Psoas muscle (tissue), 8 donors: ENCODE results near the gene BRD4. TPM values are rescaled to one million over a fixed set of nuclear protein-coding genes. Genes with fewer than 3 reads are reported as not detected.

Experiments
- ATAC-seq, 4 donors: fragments of 200-7000 bp; cut with Tn5 transposase; one replicate each; pipeline ENCODE4 v1.9.1; 2020; ENCODE audit warnings: moderate library complexity in 3 of 4, mild to moderate bottlenecking in 2 of 4
- DNase-seq, 2 donors: peaks; one replicate each; pipeline ENCODE4 v3.0.0-alpha.2; 2020
- H3K27ac ChIP-seq: fragments of 200-600 bp; one replicate; pipeline ENCODE4 v1.8.0; 2022
- H3K27me3 ChIP-seq, 3 donors: fragments of 200-600 bp in 1 of 3; one replicate each; pipeline versions ENCODE4 v1.6.1 to v1.8.0; 2013 to 2022; ENCODE audit warnings: low read length in 2 of 3, mild to moderate bottlenecking in 2 of 3, moderate library complexity in 1 of 3; ENCODE audit not compliant: insufficient read depth in 3 of 3
- H3K36me3 ChIP-seq, 2 donors: fragments of 200-600 bp in 1 of 2; one replicate each; pipeline versions ENCODE4 v1.6.1 to v1.8.0; 2013 to 2022; ENCODE audit warnings: low read depth in 1 of 2, mild to moderate bottlenecking in 1 of 2, moderate library complexity in 1 of 2; ENCODE audit not compliant: insufficient read depth in 1 of 2
- H3K4me1 ChIP-seq: fragments of 200-600 bp; one replicate; pipeline ENCODE4 v1.8.0; 2022
- H3K4me3 ChIP-seq: fragments of 200-600 bp; one replicate; pipeline ENCODE4 v1.8.0; 2022; ENCODE audit warnings: mild to moderate bottlenecking
- H3K9me3 ChIP-seq: fragments of 200-600 bp; one replicate; pipeline ENCODE4 v1.8.0; 2022
- WGBS, 3 donors: extraction: QIAGEN DNeasy Blood & Tissue Kit; methylation state at CpG; one replicate each; pipeline versions ENCODE4 v1.1.6 to v1.1.7; 2013; 5-methylcytosine and 5-hydroxymethylcytosine counted together
- intact Hi-C, 2 donors: fragments of 100-400 bp; cut with DNase I; formaldehyde crosslinking; loops; one replicate each; pipeline versions ENCODE4 v1.11.0 to v1.14.2; 2022
- polyA plus RNA-seq, 3 donors: library from polyadenylated mRNA; stranded (reverse); fragments of 200-250 nt; gene quantifications; one replicate each; pipeline ENCODE4 v1.2.3, GENCODE V29; 2013
- total RNA-seq, 4 donors: library from RNA; stranded (reverse); fragmentation: NEBNext Ultra II Directional in 2 of 4; extraction: Animal tissue kit (Norgen Biotek cat#: 25700) in 2 of 4; gene quantifications; one replicate each; pipeline versions ENCODE4 v1.2.1 to v1.2.4, GENCODE V29; 2021 to 2023
- TF ChIP-seq, protein P1 (sequence below): fragments of 200-600 bp; IDR thresholded peaks from one replicate; pipeline ENCODE4 v1.8.0; 2022; ENCODE audit warnings: antibody characterized with exemption
- donor health status: healthy with polysubstance abuse.
- donor health status: DM: no; HTN: no; CAD: no; lungs with moderate emphysema.
- donor health status: Bipolar disorder and iron deficiency.
- donor health status: healthy.
- donor health status: DM: yes; HTN: yes; CAD: no.
- donor health status: DM: no; HTN: no; CAD: no.
- donor health status: DM: no; HTN: no; CAD: no.
- donor health status: DM: yes; HTN: yes; CAD: no.

Gene BRD4
- total and polyA plus RNA-seq, 7 donors = 42.6 to 120 (median 98.6) TPM

DNA sequence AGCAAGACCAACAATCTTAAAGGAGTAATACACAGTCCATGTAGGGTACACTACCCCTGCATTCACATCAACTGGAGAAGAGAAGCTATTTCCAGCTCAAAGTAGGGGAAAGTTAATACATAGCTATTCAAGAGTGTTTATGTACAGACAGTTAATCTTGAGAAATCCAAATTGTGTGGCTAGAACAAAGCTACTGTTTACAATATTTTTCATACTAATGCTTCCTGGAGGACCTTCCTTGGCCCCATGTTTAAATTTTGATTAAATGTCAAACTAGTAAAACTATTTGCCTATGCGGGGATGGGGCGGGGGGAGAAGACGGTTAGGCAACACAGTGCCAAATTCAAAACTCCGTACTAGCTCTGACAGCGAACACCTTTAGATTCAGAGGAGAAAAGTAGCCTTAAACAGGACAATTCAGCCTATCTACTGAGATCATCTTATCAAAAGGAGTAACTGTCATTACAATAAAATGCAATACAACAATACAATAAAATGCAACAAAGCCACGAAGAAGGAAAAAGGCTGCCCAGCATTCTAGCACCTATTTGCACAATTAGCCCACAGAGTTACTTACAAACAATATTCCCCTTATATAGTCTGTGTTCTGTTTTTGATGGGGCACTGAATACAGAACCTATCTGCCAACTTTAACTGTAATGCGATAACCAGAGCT is 29.1 kb downstream of the BRD4 start:
- Histone ChIP-seq H3K9me3 (no peaks in the 10 kb centered on the region), H3K4me3 (peak overlapping the region; percentile 38), H3K36me3 (no peaks in the 10 kb centered on the region), H3K4me1 (peaks cover 88% of the 10 kb centered on the region), H3K27ac (peak overlapping the region; percentile 60), H3K27me3 (no peaks in the 10 kb centered on the region)
- WGBS, 3 donors = 58 to 78% (median 61%) methylated on average over 7 of the region's 7 CpGs
- DNase-seq = no peak
- intact Hi-C loops = no loop called here
- ATAC-seq = peak in 1 of 4 donors; percentile 4
- TF ChIP-seq, protein P1, sequence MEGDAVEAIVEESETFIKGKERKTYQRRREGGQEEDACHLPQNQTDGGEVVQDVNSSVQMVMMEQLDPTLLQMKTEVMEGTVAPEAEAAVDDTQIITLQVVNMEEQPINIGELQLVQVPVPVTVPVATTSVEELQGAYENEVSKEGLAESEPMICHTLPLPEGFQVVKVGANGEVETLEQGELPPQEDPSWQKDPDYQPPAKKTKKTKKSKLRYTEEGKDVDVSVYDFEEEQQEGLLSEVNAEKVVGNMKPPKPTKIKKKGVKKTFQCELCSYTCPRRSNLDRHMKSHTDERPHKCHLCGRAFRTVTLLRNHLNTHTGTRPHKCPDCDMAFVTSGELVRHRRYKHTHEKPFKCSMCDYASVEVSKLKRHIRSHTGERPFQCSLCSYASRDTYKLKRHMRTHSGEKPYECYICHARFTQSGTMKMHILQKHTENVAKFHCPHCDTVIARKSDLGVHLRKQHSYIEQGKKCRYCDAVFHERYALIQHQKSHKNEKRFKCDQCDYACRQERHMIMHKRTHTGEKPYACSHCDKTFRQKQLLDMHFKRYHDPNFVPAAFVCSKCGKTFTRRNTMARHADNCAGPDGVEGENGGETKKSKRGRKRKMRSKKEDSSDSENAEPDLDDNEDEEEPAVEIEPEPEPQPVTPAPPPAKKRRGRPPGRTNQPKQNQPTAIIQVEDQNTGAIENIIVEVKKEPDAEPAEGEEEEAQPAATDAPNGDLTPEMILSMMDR = no peak

DNA sequence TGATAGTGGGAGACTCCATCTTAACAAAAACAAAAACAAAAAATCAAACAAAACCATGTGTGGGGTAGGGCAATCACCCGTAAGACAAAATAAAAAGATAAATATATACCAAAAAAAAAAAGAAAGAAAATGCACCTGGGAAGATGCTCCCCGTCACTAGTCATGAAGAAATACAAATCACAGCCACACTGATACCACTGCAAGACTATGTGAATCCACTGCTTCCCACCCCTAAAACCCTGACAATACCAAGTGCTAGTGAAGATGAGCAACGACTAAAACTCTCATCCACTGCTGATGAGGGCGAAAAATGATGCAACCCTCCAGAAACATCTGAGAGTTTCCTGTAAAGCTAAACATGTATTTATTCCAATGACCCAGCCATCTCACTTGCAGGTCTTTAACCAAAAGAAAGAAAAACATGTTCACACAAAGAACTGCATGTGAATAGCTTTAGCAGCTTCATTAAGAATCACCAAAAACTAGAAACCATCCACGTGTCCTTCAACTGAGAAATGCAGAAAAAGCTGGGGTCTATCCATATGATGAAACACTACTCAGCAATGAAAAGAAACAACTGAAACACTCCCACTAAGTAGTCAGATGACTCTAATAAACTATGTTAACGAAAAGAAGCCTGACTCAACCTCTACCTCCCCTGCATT is 31.7 kb downstream of the BRD4 start:
- no peaks in the 10 kb centered on the region for H3K27me3 ChIP-seq
- H3K4me3 ChIP-seq = no peak overlapping the region
- H3K9me3 ChIP-seq = no peaks in the 10 kb centered on the region
- TF ChIP-seq, protein P1 = no peak
- intact Hi-C loops = no loop called here
- no peaks in the 10 kb centered on the region for H3K36me3 ChIP-seq
- peaks cover 92% of the 10 kb centered on the region for H3K4me1 ChIP-seq
- no peak for ATAC-seq
- no peak overlapping the region for H3K27ac ChIP-seq
- DNase-seq = no peak
- WGBS, 3 donors = 77 to 82% (median 78%) methylated on average over 6 of the region's 6 CpGs

DNA sequence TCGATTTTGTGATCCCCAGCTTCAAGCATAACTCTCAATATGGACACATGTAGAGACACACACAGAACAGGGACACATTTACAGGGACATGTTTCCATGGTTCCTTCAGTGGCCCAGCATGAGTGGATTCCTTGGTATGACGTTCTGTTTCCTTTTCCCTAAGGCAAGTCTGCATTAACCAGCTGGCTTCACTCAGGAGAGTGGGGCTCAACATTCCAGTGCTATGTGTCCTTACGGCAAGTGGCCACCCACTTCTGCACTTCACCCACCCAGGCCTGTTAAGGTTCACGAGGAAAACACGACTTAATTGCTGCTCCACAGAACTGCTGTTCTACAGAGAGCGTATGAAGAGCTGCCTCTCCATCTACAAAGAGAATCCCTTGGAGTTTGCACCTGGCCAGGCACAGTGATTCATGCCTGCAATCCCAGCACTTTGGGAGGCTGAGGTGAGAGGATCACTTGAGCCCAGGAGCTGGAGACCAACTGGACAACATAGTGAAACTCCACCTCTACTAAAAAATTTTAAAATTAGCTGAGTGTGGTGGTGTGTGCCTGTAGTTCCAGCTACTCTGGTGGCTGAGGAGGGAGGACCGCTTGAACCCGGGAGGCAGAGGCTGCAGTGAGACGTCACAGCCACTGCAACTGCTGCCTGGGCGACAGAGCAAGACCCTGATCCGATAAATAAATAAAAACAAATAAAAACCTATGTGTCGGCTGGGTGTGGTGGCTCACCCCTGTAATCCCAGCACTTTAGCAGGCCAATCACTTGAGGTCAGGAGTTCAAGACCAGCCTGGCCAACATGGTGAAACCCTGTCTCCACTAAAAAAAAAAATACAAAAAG is 32.5 kb downstream of the BRD4 start:
- ATAC-seq = no peak
- H3K27me3 ChIP-seq = no peaks in the 10 kb centered on the region
- no peaks in the 10 kb centered on the region for H3K9me3 ChIP-seq
- no peak overlapping the region for H3K4me3 ChIP-seq
- DNase-seq = no peak
- no peak overlapping the region for H3K27ac ChIP-seq
- whole genome bisulfite sequencing, 3 donors = 83 to 85% (median 84%) methylated on average over 12 of the region's 12 CpGs
- H3K4me1 ChIP-seq = peaks cover 91% of the 10 kb centered on the region
- intact Hi-C loops = no loop called here
- no peaks in the 10 kb centered on the region for H3K36me3 ChIP-seq
- TF ChIP-seq, protein P1 = no peak

DNA sequence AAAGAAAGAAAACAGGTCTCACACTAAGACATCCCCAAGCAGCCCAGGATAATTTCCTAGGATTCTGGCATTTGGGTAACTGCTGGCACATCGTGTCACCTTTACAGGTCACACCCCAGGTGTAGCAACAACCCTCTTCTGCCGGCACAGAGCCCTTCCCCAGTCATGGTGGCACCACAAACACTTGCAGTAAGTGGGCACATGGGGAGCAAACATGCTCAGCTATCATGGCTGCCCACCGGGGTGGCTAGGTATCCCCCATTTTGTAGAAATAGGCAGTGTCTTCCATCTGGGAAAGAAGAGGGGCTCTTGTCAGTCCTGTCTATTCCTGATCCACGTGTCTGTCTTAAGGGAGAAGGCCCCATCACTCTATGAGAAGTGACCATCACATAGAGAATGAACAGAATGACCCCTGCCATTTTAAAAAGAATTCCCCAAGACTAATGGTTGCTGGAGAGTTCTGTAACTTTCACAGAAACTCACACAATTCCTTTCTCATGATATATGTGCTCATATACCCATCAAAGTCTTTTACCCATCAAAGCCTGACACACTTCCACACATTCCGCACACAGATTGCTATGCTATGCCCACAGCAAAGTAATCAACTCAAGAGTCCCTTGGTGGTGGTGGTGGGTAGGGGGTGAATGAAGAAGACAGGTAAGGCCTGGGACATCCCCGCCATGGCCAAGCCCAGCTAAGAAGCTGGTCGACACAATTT is 33.3 kb downstream of the BRD4 start:
- Histone ChIP-seq H3K27ac (peak overlapping the region; percentile 57), H3K4me3 (no peak overlapping the region), H3K4me1 (peaks cover 91% of the 10 kb centered on the region), H3K27me3 (no peaks in the 10 kb centered on the region), H3K9me3 (no peaks in the 10 kb centered on the region), H3K36me3 (no peaks in the 10 kb centered on the region)
- TF ChIP-seq, protein P1 = no peak
- no peak for ATAC-seq
- WGBS, 3 donors = 81 to 86% (median 82%) methylated on average over 7 of the region's 7 CpGs
- no peak for DNase-seq
- intact Hi-C loops = no loop called here
